IMR-90 (cell line): ENCODE results near the gene OR4K1. TPM values are rescaled to one million over a fixed set of nuclear protein-coding genes. Genes with fewer than 3 reads are reported as not detected.

Experiments used
- ATAC-seq: fragments of 200-7000 bp; cut with Tn5 transposase; 2 replicates; pipeline ENCODE4 v1.9.1; 2020; ENCODE audit warnings: low read depth, mild to moderate bottlenecking, moderate library complexity
- BruUV-seq: library from RNA; stranded (reverse); fragments of 400-500 nt; replicated peaks from 2 replicates; lab custom pipeline; 2021; lab: Mats Ljungman, UMichigan
- CTCF ChIA-PET: fragments of 300-600 bp; formaldehyde crosslinking; extraction: SDS; loops from one replicate; lab custom pipeline; 2021; ENCODE audit warnings: antibody characterized with exemption; lab: Yijun Ruan, JAX
- POLR2A ChIA-PET: fragments of 300-600 bp; sonication (Branson Sonifier 250); formaldehyde crosslinking; loops from one replicate; lab custom pipeline; 2022; ENCODE audit warnings: antibody characterized with exemption; ENCODE audit not compliant: unreplicated experiment; lab: Charles Lee
- DNase-seq: peaks from one replicate; pipeline ENCODE4 v3.0.0; 2013
- H2AFZ ChIP-seq: replicated peaks from 2 replicates; pipeline ENCODE3; 2013; ENCODE audit warnings: low read length, mild to moderate bottlenecking; ENCODE audit not compliant: poor library complexity
- H2AK5ac ChIP-seq: 2 replicates; pipeline ENCODE4 v1.6.1; 2013; ENCODE audit warnings: low read depth, low read length, inconsistent platforms
- H2AK9ac ChIP-seq: replicated peaks from 2 replicates; pipeline ENCODE3; 2013; ENCODE audit warnings: mild to moderate bottlenecking, low read depth, low read length, moderate library complexity; ENCODE audit not compliant: poor library complexity
- H2BK120ac ChIP-seq: 2 replicates; pipeline ENCODE4 v1.6.1; 2013; ENCODE audit warnings: low read depth, low read length, inconsistent platforms
- H2BK15ac ChIP-seq: 3 replicates; pipeline ENCODE4 v1.6.1; 2013; ENCODE audit warnings: low read depth, low read length, inconsistent platforms
- H2BK20ac ChIP-seq: 2 replicates; pipeline ENCODE4 v1.6.1; 2013; ENCODE audit warnings: low read depth, mild to moderate bottlenecking, inconsistent platforms, low read length, moderate library complexity
- H2BK5ac ChIP-seq: 2 replicates; pipeline ENCODE4 v1.6.1; 2013; ENCODE audit warnings: mild to moderate bottlenecking, low read depth, low read length, inconsistent platforms; ENCODE audit not compliant: poor library complexity, severe bottlenecking
- H3K14ac ChIP-seq: replicated peaks from 2 replicates; pipeline ENCODE4 v1.6.1; 2013; ENCODE audit warnings: low read depth, low read length, inconsistent platforms
- H3K18ac ChIP-seq: 2 replicates; pipeline ENCODE4 v1.6.1; 2013; ENCODE audit warnings: low read depth, low read length, control low read depth
- H3K23ac ChIP-seq: 2 replicates; pipeline ENCODE4 v1.6.1; 2013; ENCODE audit warnings: low read depth, low read length, inconsistent platforms
- H3K27ac ChIP-seq: 2 replicates; pipeline ENCODE4 v1.5.1; 2013; ENCODE audit warnings: mild to moderate bottlenecking, control low read depth, low read length; ENCODE audit not compliant: insufficient read depth
- H3K27me3 ChIP-seq: 2 replicates; pipeline ENCODE4 v1.6.1; 2013; ENCODE audit warnings: low read length; ENCODE audit not compliant: control insufficient read depth, insufficient read depth
- H3K36me3 ChIP-seq: 2 replicates; pipeline ENCODE4 v1.6.1; 2013; ENCODE audit warnings: low read length, mixed read lengths; ENCODE audit not compliant: control insufficient read depth, insufficient read depth
- H3K4ac ChIP-seq: 2 replicates; pipeline ENCODE4 v1.6.1; 2013; ENCODE audit warnings: low read depth, low read length, inconsistent platforms
- H3K4me1 ChIP-seq: 2 replicates; pipeline ENCODE4 v1.6.1; 2013; ENCODE audit warnings: low read length, mixed read lengths; ENCODE audit not compliant: control insufficient read depth, insufficient read depth
- H3K4me2 ChIP-seq: 2 replicates; pipeline ENCODE4 v1.6.1; 2013; ENCODE audit warnings: low read depth, mild to moderate bottlenecking, control low read depth, low read length, moderate library complexity
- H3K4me3 ChIP-seq: 2 replicates; pipeline ENCODE4 v1.5.1; 2013; ENCODE audit warnings: low read depth, mild to moderate bottlenecking, control low read depth, low read length, moderate library complexity; ENCODE audit not compliant: insufficient read depth
- H3K56ac ChIP-seq: 2 replicates; pipeline ENCODE4 v1.6.1; 2013; ENCODE audit warnings: low read length, inconsistent platforms; ENCODE audit not compliant: insufficient read depth; ENCODE audit errors: extremely low read depth
- H3K79me1 ChIP-seq, 2 experiments: 2 replicates each; pipeline ENCODE4 v1.6.1; 2013; ENCODE audit warnings: low read length in 2 of 2, inconsistent platforms in 1 of 2, low read depth in 1 of 2
- H3K9ac ChIP-seq: 2 replicates; pipeline ENCODE4 v1.6.1; 2013; ENCODE audit warnings: low read depth, low read length, control low read depth
- H3K9me1 ChIP-seq: 2 replicates; pipeline ENCODE4 v1.6.1; 2013; ENCODE audit warnings: low read length, inconsistent platforms; ENCODE audit not compliant: insufficient read depth
- H3K9me3 ChIP-seq: 2 replicates; pipeline ENCODE4 v1.6.1; 2013; ENCODE audit warnings: low read length; ENCODE audit not compliant: control insufficient read depth, insufficient read depth
- H4K20me1 ChIP-seq: 2 replicates; pipeline ENCODE4 v1.6.1; 2013; ENCODE audit warnings: low read length, inconsistent platforms; ENCODE audit not compliant: insufficient read depth
- H4K5ac ChIP-seq: 2 replicates; pipeline ENCODE4 v1.6.1; 2013; ENCODE audit warnings: mild to moderate bottlenecking, low read depth, low read length, control low read depth
- H4K8ac ChIP-seq, 2 experiments: 2 replicates each; pipeline ENCODE4 v1.6.1; 2013; ENCODE audit warnings: low read depth in 2 of 2, low read length in 2 of 2, control low read depth in 1 of 2, inconsistent platforms in 1 of 2
- H4K91ac ChIP-seq: 2 replicates; pipeline ENCODE4 v1.6.1; 2013; ENCODE audit warnings: low read depth, low read length, inconsistent platforms; ENCODE audit not compliant: insufficient read depth
- BHLHE40 ChIP-seq: fragments of 150-350 bp; IDR thresholded peaks from 2 replicates; pipeline ENCODE4 v1.6.1; 2016; ENCODE audit warnings: mild to moderate bottlenecking, low read depth, low read length
- CEBPB ChIP-seq: IDR thresholded peaks from 2 replicates; pipeline ENCODE4 v1.6.1; 2012; ENCODE audit warnings: low read depth, low read length, improper control_type of control experiment
- CHD1 ChIP-seq: IDR thresholded peaks from 2 replicates; pipeline ENCODE4 v1.6.1; 2012; ENCODE audit warnings: low read depth, low read length, improper control_type of control experiment
- CTCF ChIP-seq: conservative IDR thresholded peaks from 2 replicates; pipeline ENCODE4 v1.5.1; 2012; ENCODE audit warnings: mild to moderate bottlenecking, low read depth, low read length, improper control_type of control experiment
- ELK1 ChIP-seq: fragments of 150-350 bp; IDR thresholded peaks from 2 replicates; pipeline ENCODE4 v1.6.1; 2016; ENCODE audit warnings: low read depth, mild to moderate bottlenecking, low read length, moderate library complexity, borderline replicate concordance
- MAFK ChIP-seq: IDR thresholded peaks from 2 replicates; pipeline ENCODE4 v1.6.1; 2012; ENCODE audit warnings: low read depth, low read length, improper control_type of control experiment
- NFE2L2 ChIP-seq: fragments of 150-350 bp; IDR thresholded peaks from 2 replicates; pipeline ENCODE4 v1.6.1; 2016; ENCODE audit warnings: low read depth, mild to moderate bottlenecking, low read length
- POLR2A ChIP-seq: IDR thresholded peaks from 2 replicates; pipeline ENCODE4 v1.6.1; 2012; ENCODE audit warnings: mild to moderate bottlenecking, low read depth, low read length
- RCOR1 ChIP-seq: IDR thresholded peaks from 2 replicates; pipeline ENCODE4 v1.6.1; 2012; ENCODE audit warnings: mild to moderate bottlenecking, low read length, improper control_type of control experiment; ENCODE audit not compliant: insufficient replicate concordance
- USF2 ChIP-seq: fragments of 150-350 bp; IDR thresholded peaks from 2 replicates; pipeline ENCODE4 v1.6.1; 2017; ENCODE audit warnings: mild to moderate bottlenecking, antibody characterized with exemption, low read length, low read depth
- dilution Hi-C: fragments of 300-500 bp; cut with HindIII; formaldehyde crosslinking; loops from one replicate; pipeline ENCODE4 v1.14.3; 2018; ENCODE audit warnings: low sequenced_read_pairs; ENCODE audit not compliant: unreplicated experiment
- in situ Hi-C: fragments of 300-500 bp; cut with MboI; formaldehyde crosslinking; loops from 3 replicates; pipeline ENCODE4 v1.14.3; 2019; ENCODE audit warnings: low sequenced_read_pairs, inconsistent platforms, mixed read lengths
- intact Hi-C: fragments of 100-400 bp; cut with micrococcal nuclease; formaldehyde crosslinking; loops from 2 replicates; pipeline ENCODE4 v1.10.0; 2022
- polyA plus RNA-seq, 3 experiments: library from polyadenylated mRNA; depleted of rRNA; stranded (reverse); fragments of >200 nt; gene quantifications; 2 replicates each; pipeline ENCODE4 v1.2.3, GENCODE V29; 2012; ENCODE audit warnings: low replicate concordance in 1 of 3
- total RNA-seq: library from RNA; depleted of rRNA; stranded (reverse); fragments of >200 nt; gene quantifications from 2 replicates; pipeline ENCODE4 v1.2.3, GENCODE V29; 2012

The OR4K1 gene
- total and polyA plus RNA-seq, 2 of the 4 experiments (the other 2 are of a cell fraction), result not detected

- Histone ChIP-seq H2BK5ac (no peak within 1 kb of the TSS), H4K91ac (no peak within 1 kb of the TSS), H2BK15ac (no peak within 1 kb of the TSS), H2AK5ac (no peak within 1 kb of the TSS), H3K79me1 (no peaks in the 10 kb centered on the region), H3K18ac (no peak within 1 kb of the TSS), H3K9me1 (no peaks in the 10 kb centered on the region), H3K27me3 (no peaks in the 10 kb centered on the region), H2BK120ac (no peak within 1 kb of the TSS), H4K5ac (no peak within 1 kb of the TSS), H3K27ac (no peak within 1 kb of the TSS), H3K4me2 (no peak within 1 kb of the TSS), H2AFZ (no peak within 1 kb of the TSS), H4K8ac (no peak within 1 kb of the TSS), H3K14ac (no peak within 1 kb of the TSS), H3K4me1 (no peaks in the 10 kb centered on the region), H3K36me3 (no peaks in the 10 kb centered on the region), H3K9me3 (peaks cover 23% of the 10 kb centered on the region), H3K4me3 (no peak within 1 kb of the TSS), H3K4ac (no peak within 1 kb of the TSS), H2BK20ac (no peak within 1 kb of the TSS), H3K23ac (no peak within 1 kb of the TSS), H3K56ac (no peak within 1 kb of the TSS), H3K9ac (no peak within 1 kb of the TSS), H2AK9ac (no peak within 1 kb of the TSS), H4K20me1 (no peaks in the 10 kb centered on the region)
- TF ChIP-seq CEBPB (no peak), USF2 (no peak), MAFK (no peak), BHLHE40 (no peak), RCOR1 (no peak), ELK1 (no peak), POLR2A (no peak), CTCF (no peak), CHD1 (no peak), NFE2L2 (no peak)
- ATAC-seq, result no peak
- CTCF ChIA-PET, result no interaction called here
- dilution Hi-C loops, result no loop called here
- intact Hi-C loops, result no loop called here
- BruUV-seq, result no TSS peak
- DNase-seq, result no peak
- in situ Hi-C loops, result no loop called here
- POLR2A ChIA-PET, result no interaction called here
These were observed 10.6 kb upstream of the OR4K1 start, which contains the start of gene OR4K5 for GRCh38 chr14:19920021-19920657. Gene OR4K5 (plus strand): TSS chr14:19920607. CDS start chr14:19920607, 0 bp downstream.
